ENCODE results near the gene ATP5F1A.
A peak's percentile ranks its signal among the peaks of the same experiment; 100 is the strongest.

ATP5F1A gene

GRCh38 chr18:46042571-46043123 is 55.4 kb downstream of the ATP5F1A start:
- peak; percentile 36 for DNase-seq

- DNase-seq, result no peak
These were observed 57.4 kb downstream of the ATP5F1A start for GRCh38 chr18:46040747-46041104.

GRCh38 chr18:46040033-46040746 is 57.9 kb downstream of the ATP5F1A start:
- no peak for DNase-seq

GRCh38 chr18:46037512-46038305 is 60.4 kb downstream of the ATP5F1A start:
- DNase-seq, result no peak

GRCh38 chr18:46035696-46036680 is 62.1 kb downstream of the ATP5F1A start:
- no peak for DNase-seq

GRCh38 chr18:46034230-46034629 is 63.9 kb downstream of the ATP5F1A start:
- no peak for DNase-seq

- DNase-seq, result no peak
These were observed 66.4 kb downstream of the ATP5F1A start for GRCh38 chr18:46031741-46032140.
